H1 (cell line): ENCODE data around the gene STAG2. TPM values are rescaled to one million over a fixed set of nuclear protein-coding genes. Genes with fewer than 3 reads are reported as not detected.

ENCODE experiments used
- CTCF ChIA-PET: fragments of 300-600 bp; sonication (Branson Sonifier 250); formaldehyde crosslinking; loops from one replicate; lab custom pipeline; 2021; ENCODE audit not compliant: partially characterized antibody; lab: Charles Lee
- POLR2A ChIA-PET: fragments of 300-600 bp; sonication (Branson Sonifier 250); formaldehyde crosslinking; loops from one replicate; lab custom pipeline; 2021; ENCODE audit warnings: inconsistent platforms; ENCODE audit not compliant: partially characterized antibody; lab: Charles Lee
- DNase-seq, 2 experiments: peaks; one replicate each; pipeline versions ENCODE4 v3.0.0 to v3.0.0-alpha.2; 2010 to 2022; ENCODE audit warnings: low spot score in 2 of 2, low read depth in 1 of 2, mixed read lengths in 1 of 2
- FAIRE-seq: peaks from 2 replicates; lab custom pipeline; 2011; peaks lifted over from hg19 to GRCh38; lab: Jason Lieb, UNC
- H2AFZ ChIP-seq: 2 replicates; pipeline ENCODE4 v1.8.1; 2012; ENCODE audit warnings: low read length, inconsistent platforms
- H2AK5ac ChIP-seq: 2 replicates; pipeline ENCODE4 v1.6.1; 2013; ENCODE audit warnings: low read depth, low read length
- H2BK120ac ChIP-seq: replicated peaks from 2 replicates; pipeline ENCODE3; 2013; ENCODE audit warnings: low read depth, low read length, inconsistent platforms
- H2BK12ac ChIP-seq: 2 replicates; pipeline ENCODE4 v1.6.1; 2013; ENCODE audit warnings: low read depth, low read length
- H2BK15ac ChIP-seq: 2 replicates; pipeline ENCODE4 v1.6.1; 2013; ENCODE audit warnings: low read length
- H2BK20ac ChIP-seq: 2 replicates; pipeline ENCODE4 v1.6.1; 2013; ENCODE audit warnings: low read length
- H2BK5ac ChIP-seq: 2 replicates; pipeline ENCODE4 v1.6.1; 2013; ENCODE audit warnings: low read depth, low read length
- H3K14ac ChIP-seq: 2 replicates; pipeline ENCODE4 v1.6.1; 2013; ENCODE audit warnings: inconsistent platforms; ENCODE audit not compliant: insufficient read length
- H3K18ac ChIP-seq: 2 replicates; pipeline ENCODE4 v1.6.1; 2013; ENCODE audit warnings: low read length; ENCODE audit errors: extremely low read depth
- H3K23ac ChIP-seq: 2 replicates; pipeline ENCODE4 v1.6.1; 2013; ENCODE audit warnings: inconsistent platforms; ENCODE audit not compliant: insufficient read length
- H3K23me2 ChIP-seq: 2 replicates; pipeline ENCODE4 v1.6.1; 2013; ENCODE audit warnings: low read depth, low read length
- H3K27ac ChIP-seq: 2 replicates; pipeline ENCODE4 v1.6.1; 2011; ENCODE audit warnings: low read depth, low read length, inconsistent platforms
- H3K27me3 ChIP-seq, 4 experiments: replicated peaks in 1 of 4; 1 replicate in 1 of 4; 2 replicates in 3 of 4; pipeline versions ENCODE4 v1.6.1 to v1.8.1; 2011 to 2013; ENCODE audit warnings: low read length in 3 of 4, mild to moderate bottlenecking in 3 of 4, inconsistent platforms in 2 of 4, mixed read lengths in 2 of 4, moderate library complexity in 1 of 4; ENCODE audit not compliant: control insufficient read depth in 3 of 4, insufficient read depth in 3 of 4; ENCODE audit errors: extremely low read depth in 1 of 4
- H3K36me3 ChIP-seq, 4 experiments: 2 replicates each; pipeline versions ENCODE4 v1.6.1 to v1.8.1; 2011 to 2013; ENCODE audit warnings: mild to moderate bottlenecking in 4 of 4, low read length in 3 of 4, moderate library complexity in 2 of 4, control low read depth in 1 of 4, inconsistent platforms in 1 of 4; ENCODE audit not compliant: insufficient read depth in 4 of 4, control insufficient read depth in 2 of 4
- H3K4ac ChIP-seq: replicated peaks from 2 replicates; pipeline ENCODE3; 2013; ENCODE audit warnings: low read length, low read depth, mixed read lengths, inconsistent platforms; ENCODE audit not compliant: insufficient read length
- H3K4me1 ChIP-seq, 4 experiments: replicated peaks in 1 of 4; 1 replicate in 1 of 4; 2 replicates in 3 of 4; pipeline versions ENCODE4 v1.6.1 to v1.8.1; 2011 to 2013; ENCODE audit warnings: low read length in 3 of 4, inconsistent platforms in 2 of 4, mixed read lengths in 1 of 4; ENCODE audit not compliant: insufficient read depth in 4 of 4, control insufficient read depth in 3 of 4
- H3K4me2 ChIP-seq, 2 experiments: 2 replicates each; pipeline versions ENCODE4 v1.6.1 to v1.8.1; 2011 to 2013; ENCODE audit warnings: low read depth in 2 of 2, low read length in 2 of 2, control low read depth in 1 of 2, inconsistent platforms in 1 of 2, mild to moderate bottlenecking in 1 of 2; ENCODE audit not compliant: insufficient read depth in 1 of 2
- H3K4me3 ChIP-seq, 4 experiments: fragments of 200-600, 300-600 bp in 1 of 4; sonication (generic), shearing (Covaris generic), sonication (Bioruptor Twin) in 1 of 4; 2 replicates each; pipeline versions ENCODE4 v1.5.1 to v1.8.1; 2011 to 2016; ENCODE audit warnings: low read length in 4 of 4, low read depth in 3 of 4, control low read depth in 2 of 4, inconsistent platforms in 2 of 4, mild to moderate bottlenecking in 2 of 4, mixed read lengths in 1 of 4, moderate library complexity in 1 of 4; ENCODE audit not compliant: insufficient read depth in 2 of 4; ENCODE audit errors: extremely low read depth in 1 of 4
- H3K56ac ChIP-seq: replicated peaks from 2 replicates; pipeline ENCODE3; 2013; ENCODE audit warnings: low read depth, mild to moderate bottlenecking, mixed read lengths, low read length, inconsistent platforms; ENCODE audit not compliant: insufficient read length
- H3K79me1 ChIP-seq: 2 replicates; pipeline ENCODE4 v1.6.1; 2013; ENCODE audit warnings: low read depth, low read length, control low read depth
- H3K79me2 ChIP-seq, 2 experiments: 2 replicates each; pipeline versions ENCODE4 v1.6.1 to v1.8.1; 2012 to 2013; ENCODE audit warnings: low read length in 2 of 2, mild to moderate bottlenecking in 2 of 2, inconsistent platforms in 1 of 2; ENCODE audit not compliant: insufficient read depth in 2 of 2, control insufficient read depth in 1 of 2
- H3K9ac ChIP-seq, 4 experiments: replicated peaks in 1 of 4; 1 replicate in 1 of 4; 2 replicates in 3 of 4; pipeline versions ENCODE4 v1.6.1 to v1.8.1; 2011 to 2013; ENCODE audit warnings: low read depth in 3 of 4, low read length in 3 of 4, control low read depth in 2 of 4, mild to moderate bottlenecking in 2 of 4, moderate library complexity in 2 of 4, inconsistent platforms in 1 of 4; ENCODE audit errors: extremely low read depth in 1 of 4
- H3K9me3 ChIP-seq, 2 experiments: 2 replicates each; pipeline versions ENCODE4 v1.6.1 to v1.8.1; 2012 to 2013; ENCODE audit warnings: mild to moderate bottlenecking in 2 of 2, moderate library complexity in 2 of 2, control low read depth in 1 of 2, inconsistent platforms in 1 of 2, low read depth in 1 of 2, low read length in 1 of 2, mixed read lengths in 1 of 2; ENCODE audit not compliant: insufficient read depth in 2 of 2
- H4K20me1 ChIP-seq, 2 experiments: replicated peaks in 1 of 2; 2 replicates each; pipeline versions ENCODE3 to v1.8.1; 2011 to 2013; ENCODE audit warnings: inconsistent platforms in 2 of 2, low read length in 2 of 2, mild to moderate bottlenecking in 1 of 2; ENCODE audit not compliant: insufficient read depth in 2 of 2, control insufficient read depth in 1 of 2
- H4K5ac ChIP-seq: 2 replicates; pipeline ENCODE4 v1.6.1; 2013; ENCODE audit warnings: low read length, low read depth, mixed read lengths, inconsistent platforms; ENCODE audit not compliant: insufficient read length
- H4K8ac ChIP-seq: 2 replicates; pipeline ENCODE4 v1.8.0; 2013; ENCODE audit warnings: mild to moderate bottlenecking, moderate library complexity, low read length, inconsistent platforms; ENCODE audit not compliant: insufficient read depth; ENCODE audit errors: extremely low read depth
- H4K91ac ChIP-seq: replicated peaks from 2 replicates; pipeline ENCODE3; 2013; ENCODE audit warnings: low read length, mixed read lengths, inconsistent platforms; ENCODE audit not compliant: insufficient read length
- CBX8 ChIP-seq: fragments of 300-800, 300-1000 bp; sonication (generic); IDR thresholded peaks from 2 replicates; pipeline ENCODE4 v1.7.1; 2016; ENCODE audit warnings: low read depth, low read length, borderline replicate concordance
- CHD2 ChIP-seq: IDR thresholded peaks from 2 replicates; pipeline ENCODE4 v1.6.1; 2012; ENCODE audit warnings: low read length, improper control_type of control experiment
- RAD21 ChIP-seq, 2 experiments: IDR thresholded peaks in 1 of 2; conservative IDR thresholded peaks in 1 of 2; 2 replicates each; pipeline ENCODE4 v1.6.1; 2011; ENCODE audit warnings: low read depth in 2 of 2, low read length in 2 of 2, improper control_type of control experiment in 1 of 2, inconsistent platforms in 1 of 2, mild to moderate bottlenecking in 1 of 2, moderate library complexity in 1 of 2
- RBBP5 ChIP-seq: IDR thresholded peaks from 2 replicates; pipeline ENCODE4 v1.7.1; 2012; ENCODE audit warnings: low read depth, mild to moderate bottlenecking, inconsistent platforms, low read length, moderate library complexity, borderline replicate concordance
- RFX5 ChIP-seq: IDR thresholded peaks from 2 replicates; pipeline ENCODE4 v1.6.1; 2011; ENCODE audit warnings: low read depth, low read length, improper control_type of control experiment, borderline replicate concordance
- SIN3A ChIP-seq, 2 experiments: IDR thresholded peaks in 1 of 2; conservative IDR thresholded peaks in 1 of 2; 2 replicates each; pipeline ENCODE4 v1.6.1; 2011 to 2012; ENCODE audit warnings: low read length in 2 of 2, improper control_type of control experiment in 1 of 2, low read depth in 1 of 2, mild to moderate bottlenecking in 1 of 2
- polyA plus RNA-seq, 7 experiments: library from polyadenylated mRNA; depleted of rRNA in 3 of 7; stranded (reverse) in 5 of 7; unstranded in 2 of 7; fragments of >200 nt in 5 of 7; fragments of 200-250 nt in 2 of 7; gene quantifications; 1 replicate in 5 of 7; 2 replicates in 1 of 7; 4 replicates in 1 of 7; pipeline versions ENCODE4 v1.2.1 to v1.2.3, GENCODE V29; 2011 to 2013; ENCODE audit warnings: missing spikeins in 2 of 7, mixed read lengths in 2 of 7
- total RNA-seq: library from RNA; stranded (reverse); fragmentation: NEBNext Ultra II Directional; extraction: Animal tissue kit (Norgen Biotek cat#: 25700); gene quantifications from 2 replicates; pipeline ENCODE4 v1.2.1, GENCODE V29; 2021

The STAG2 gene
- total and polyA plus RNA-seq, 2 of the 8 experiments (the other 6 are each of a cell fraction or from before 2014, with no cell fraction given) = 20.3 to 94.9 TPM

DNA sequence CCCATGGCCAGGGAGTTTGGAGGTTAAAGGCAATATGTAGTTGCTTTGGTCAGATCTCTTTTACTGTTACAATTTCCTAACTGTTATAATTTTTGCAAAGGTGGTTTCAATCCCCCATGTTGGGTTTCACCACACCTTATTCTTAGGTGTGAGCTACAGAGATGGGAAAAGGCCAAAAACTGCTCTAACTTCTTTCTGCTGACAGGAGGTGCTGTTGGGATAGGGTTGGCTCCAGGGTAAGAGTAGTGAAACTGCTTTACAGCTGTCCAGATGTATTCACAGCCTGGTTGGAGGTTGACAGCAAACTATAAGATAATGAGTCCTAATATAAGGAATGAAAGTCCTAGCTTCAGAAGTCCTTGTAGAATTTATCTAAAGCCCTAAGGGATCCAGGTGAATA lies 189.7 kb downstream of the STAG2 start:
- no peak overlapping the region for H2BK20ac ChIP-seq
- no peak overlapping the region for H3K9ac ChIP-seq
- H3K79me2 ChIP-seq = no peaks in the 10 kb centered on the region
- no peaks in the 10 kb centered on the region for H3K79me1 ChIP-seq
- H3K4me3 ChIP-seq = no peak overlapping the region
- H2BK5ac ChIP-seq = no peak overlapping the region
- H4K20me1 ChIP-seq = no peaks in the 10 kb centered on the region
- no peak overlapping the region for H4K5ac ChIP-seq
- H3K27ac ChIP-seq = no peak overlapping the region
- H2AFZ ChIP-seq = no peak overlapping the region
- H3K4me1 ChIP-seq = peaks cover 0 to under 1% (median 0%) of the 10 kb centered on the region in 4 experiments; a peak in 1 of 7 replicates
- no peak overlapping the region for H3K23ac ChIP-seq
- H3K23me2 ChIP-seq = no peaks in the 10 kb centered on the region
- H2BK12ac ChIP-seq = no peak overlapping the region
- H3K27me3 ChIP-seq = no peaks in the 10 kb centered on the region
- H4K91ac ChIP-seq = no peak overlapping the region
- no peaks in the 10 kb centered on the region for H3K36me3 ChIP-seq
- FAIRE-seq = no peak
- no peak overlapping the region for H2BK120ac ChIP-seq
- ChIA-PET CTCF (interaction anchor here (1.4 kb wide), 1 partner anchor 21 kb away, joined by 3 read pairs; no protein-coding TSS in a partner anchor), POLR2A (no interaction called here)
- no peak overlapping the region for H2BK15ac ChIP-seq
- no peak overlapping the region for H3K18ac ChIP-seq
- no peak overlapping the region for H3K56ac ChIP-seq
- H2AK5ac ChIP-seq = no peak overlapping the region
- H3K14ac ChIP-seq = no peak overlapping the region
- no peak for DNase-seq
- TF ChIP-seq RBBP5 (no peak), RAD21 (IDR thresholded peaks at IDR 0.05 in 1 of 2, conservative IDR thresholded peaks at IDR 0.05 in 1 of 2; ENCODE audit: low read depth in 2 of 2, low read length in 2 of 2) (peak in 1 of 2 experiments; percentile 22; a peak in 2 of 4 replicates), SIN3A (conservative IDR thresholded peaks at IDR 0.05 in 1 of 2, IDR thresholded peaks at IDR 0.05 in 1 of 2; ENCODE audit: low read depth in 1 of 2, low read length in 2 of 2) (no peak), RFX5 (no peak), CBX8 (no peak), CHD2 (no peak)
- TF ChIP-seq, all 59 proteins: peak for 1
- Histone ChIP-seq H3K9me3 (peaks cover 3 to 5% of the 10 kb centered on the region in 2 experiments; a peak in 1 of 4 replicates), H3K4ac (no peak overlapping the region), H4K8ac (no peak overlapping the region), H3K4me2 (no peak overlapping the region)
